Measurements from ENCODE around the gene LRRC52.

Gene LRRC52

DNA sequence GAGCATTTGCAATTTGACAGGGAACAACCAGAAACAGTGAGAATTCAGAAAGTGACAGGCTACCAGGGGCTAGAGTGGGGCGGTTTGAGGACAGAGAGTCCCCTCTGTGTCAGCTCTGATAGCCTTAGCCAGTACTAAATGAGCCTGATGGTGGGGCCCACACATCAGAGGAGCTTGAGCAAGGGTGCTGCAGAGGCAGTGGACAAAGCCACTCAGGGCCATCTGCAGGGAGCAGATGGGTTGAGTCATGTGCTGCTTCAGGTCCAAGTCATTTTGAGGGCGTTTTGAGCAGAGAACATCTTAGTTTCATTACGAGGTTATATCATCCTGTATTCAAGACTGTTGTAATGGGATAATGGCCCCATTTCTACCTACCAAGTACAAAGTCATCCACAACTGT, 7.7 kb downstream of the LRRC52 start:
- H3K27me3 ChIP-seq (replicated peaks; ENCODE audit: control insufficient read depth, insufficient read depth, low read length) = no peaks in the 10 kb centered on the region; the same call in none of the 2 replicates
- H3K4me3 ChIP-seq (replicated peaks; ENCODE audit: low read depth, low read length) = no peak overlapping the region
- no peak for DNase-seq (ENCODE audit: extremely low read depth, insufficient read length)
- no peaks in the 10 kb centered on the region for H3K36me3 ChIP-seq (ENCODE audit: control insufficient read depth, insufficient read depth, low read length)
- TF ChIP-seq, protein P1, sequence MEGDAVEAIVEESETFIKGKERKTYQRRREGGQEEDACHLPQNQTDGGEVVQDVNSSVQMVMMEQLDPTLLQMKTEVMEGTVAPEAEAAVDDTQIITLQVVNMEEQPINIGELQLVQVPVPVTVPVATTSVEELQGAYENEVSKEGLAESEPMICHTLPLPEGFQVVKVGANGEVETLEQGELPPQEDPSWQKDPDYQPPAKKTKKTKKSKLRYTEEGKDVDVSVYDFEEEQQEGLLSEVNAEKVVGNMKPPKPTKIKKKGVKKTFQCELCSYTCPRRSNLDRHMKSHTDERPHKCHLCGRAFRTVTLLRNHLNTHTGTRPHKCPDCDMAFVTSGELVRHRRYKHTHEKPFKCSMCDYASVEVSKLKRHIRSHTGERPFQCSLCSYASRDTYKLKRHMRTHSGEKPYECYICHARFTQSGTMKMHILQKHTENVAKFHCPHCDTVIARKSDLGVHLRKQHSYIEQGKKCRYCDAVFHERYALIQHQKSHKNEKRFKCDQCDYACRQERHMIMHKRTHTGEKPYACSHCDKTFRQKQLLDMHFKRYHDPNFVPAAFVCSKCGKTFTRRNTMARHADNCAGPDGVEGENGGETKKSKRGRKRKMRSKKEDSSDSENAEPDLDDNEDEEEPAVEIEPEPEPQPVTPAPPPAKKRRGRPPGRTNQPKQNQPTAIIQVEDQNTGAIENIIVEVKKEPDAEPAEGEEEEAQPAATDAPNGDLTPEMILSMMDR (IDR thresholded peaks at IDR 0.05; ENCODE audit: insufficient read depth, low read length, poor library complexity, severe bottlenecking) = no peak

DNA sequence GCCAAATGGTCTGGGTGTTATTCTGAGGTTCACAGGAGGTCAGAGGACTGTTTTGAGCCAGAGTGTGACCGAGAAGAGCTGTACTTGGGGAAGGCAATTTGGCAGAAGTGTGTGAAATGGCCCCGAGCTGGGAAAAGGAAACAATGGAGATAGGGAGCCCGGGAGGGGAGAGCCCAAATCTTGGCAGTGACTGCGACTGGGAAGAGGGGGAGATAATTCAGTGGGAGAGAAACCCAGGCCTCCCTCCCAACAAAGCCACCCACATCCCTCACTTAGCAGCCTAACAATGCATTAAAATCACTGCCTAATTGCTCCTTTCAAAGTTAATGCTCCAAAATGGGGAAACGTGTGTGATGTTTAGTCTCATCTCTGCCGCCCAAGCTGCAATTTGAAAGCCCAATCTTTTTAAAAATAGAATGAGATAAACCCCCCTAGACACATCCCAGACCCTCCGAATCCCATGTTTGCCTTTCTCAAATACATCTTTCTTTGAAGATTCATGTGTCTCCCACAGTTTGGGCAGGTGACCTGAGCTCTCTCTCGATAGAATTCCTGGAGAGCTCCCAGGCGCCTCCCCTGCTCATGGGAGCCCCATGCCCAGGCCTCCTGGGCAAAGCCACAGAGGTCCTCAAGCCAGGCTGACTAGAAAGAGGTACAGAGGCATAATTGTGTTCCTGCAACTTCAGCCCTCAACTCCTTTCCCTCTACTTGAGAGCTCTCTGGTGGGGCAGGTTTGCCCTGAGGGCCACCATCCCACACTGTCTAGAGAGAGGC, 17.3 kb downstream of the LRRC52 start:
- H3K36me3 ChIP-seq (ENCODE audit: control insufficient read depth, insufficient read depth, low read length) = no peaks in the 10 kb centered on the region
- DNase-seq (ENCODE audit: extremely low read depth, insufficient read length) = no peak
- peaks cover 6% of the 10 kb centered on the region; the same call in 1 of the 2 replicates for H3K27me3 ChIP-seq (replicated peaks; ENCODE audit: control insufficient read depth, insufficient read depth, low read length)
- TF ChIP-seq, protein P1 (IDR thresholded peaks at IDR 0.05; ENCODE audit: insufficient read depth, low read length, poor library complexity, severe bottlenecking) = no peak
- H3K4me3 ChIP-seq (replicated peaks; ENCODE audit: low read depth, low read length) = no peak overlapping the region

DNA sequence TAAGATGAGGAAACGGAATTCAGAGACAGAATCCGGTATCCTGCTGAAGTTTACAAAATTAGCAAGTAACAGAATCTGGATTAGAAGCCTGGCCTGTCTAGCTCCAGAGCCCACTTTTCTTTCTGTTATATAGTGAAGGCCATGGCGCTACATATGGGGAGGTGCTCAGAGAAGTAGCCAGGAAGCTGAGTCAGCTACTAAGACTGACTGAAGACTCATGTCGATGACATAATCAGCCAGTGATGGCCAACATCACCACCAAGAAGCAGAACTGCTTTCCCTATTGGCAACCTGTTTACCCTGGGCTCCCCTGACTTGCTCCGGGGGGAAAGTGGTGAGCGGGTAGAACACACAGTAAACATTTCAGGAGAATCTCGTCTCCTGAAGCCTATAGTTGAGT, 18.8 kb downstream of the LRRC52 start:
- no peak for DNase-seq (ENCODE audit: extremely low read depth, insufficient read length)
- TF ChIP-seq, protein P1 (IDR thresholded peaks at IDR 0.05; ENCODE audit: insufficient read depth, low read length, poor library complexity, severe bottlenecking) = no peak

DNA sequence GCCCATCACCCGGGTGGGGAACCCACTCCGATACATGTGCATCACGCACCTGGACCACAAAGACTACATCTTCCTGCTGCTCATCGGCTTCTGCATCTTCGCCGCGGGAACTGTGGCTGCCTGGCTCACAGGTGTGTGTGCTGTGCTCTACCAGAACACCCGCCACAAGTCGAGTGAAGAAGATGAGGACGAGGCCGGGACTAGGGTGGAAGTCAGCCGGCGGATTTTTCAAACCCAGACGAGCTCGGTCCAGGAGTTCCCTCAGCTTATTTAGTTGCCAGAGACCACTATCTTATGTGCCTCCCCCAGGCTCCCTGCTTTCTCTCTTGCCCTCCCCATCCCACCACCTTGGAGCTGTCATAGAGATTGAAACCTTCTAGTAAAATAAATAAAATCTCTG, 19.8 kb downstream of the LRRC52 start:
- Histone ChIP-seq H3K27me3 (replicated peaks; ENCODE audit: control insufficient read depth, insufficient read depth, low read length) (peaks cover 6% of the 10 kb centered on the region), H3K4me3 (replicated peaks; ENCODE audit: low read depth, low read length) (no peak overlapping the region), H3K36me3 (ENCODE audit: control insufficient read depth, insufficient read depth, low read length) (no peaks in the 10 kb centered on the region)
- TF ChIP-seq, protein P1 (IDR thresholded peaks at IDR 0.05; ENCODE audit: insufficient read depth, low read length, poor library complexity, severe bottlenecking) = no peak
- no peak for DNase-seq (ENCODE audit: extremely low read depth, insufficient read length)

More for the DNA sequence above, 18.8 kb downstream of the LRRC52 start:
- no peaks in the 10 kb centered on the region for H3K36me3 ChIP-seq (ENCODE audit: control insufficient read depth, insufficient read depth, low read length)
- no peak overlapping the region for H3K4me3 ChIP-seq (replicated peaks; ENCODE audit: low read depth, low read length)
- H3K27me3 ChIP-seq (replicated peaks; ENCODE audit: control insufficient read depth, insufficient read depth, low read length) = peaks cover 6% of the 10 kb centered on the region

DNA sequence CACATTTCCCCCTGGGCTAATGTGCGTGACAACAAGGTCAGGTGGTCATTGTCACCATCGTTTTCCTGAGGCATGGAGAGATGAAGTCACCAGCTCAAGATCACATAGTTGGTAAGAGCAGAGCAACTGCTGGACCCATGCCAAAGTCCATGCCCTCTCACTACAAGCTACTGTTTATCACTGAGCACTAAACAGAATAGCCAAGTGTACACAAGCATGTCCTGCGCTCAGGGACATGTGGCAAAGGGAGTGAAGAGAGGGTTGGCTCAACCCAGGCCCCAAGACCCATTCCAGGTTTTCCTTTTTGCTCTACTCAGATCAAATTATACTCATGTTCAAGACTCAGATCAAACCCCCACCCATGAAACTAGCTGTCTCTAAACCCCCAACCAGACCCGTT, 20.8 kb downstream of the LRRC52 start:
- H3K27me3 ChIP-seq (replicated peaks; ENCODE audit: control insufficient read depth, insufficient read depth, low read length) = peaks cover 6% of the 10 kb centered on the region

More for the DNA sequence above, 20.8 kb downstream of the LRRC52 start:
- H3K36me3 ChIP-seq (ENCODE audit: control insufficient read depth, insufficient read depth, low read length) = no peaks in the 10 kb centered on the region
- H3K4me3 ChIP-seq (replicated peaks; ENCODE audit: low read depth, low read length) = no peak overlapping the region
- DNase-seq (ENCODE audit: extremely low read depth, insufficient read length) = no peak
- TF ChIP-seq, protein P1 (IDR thresholded peaks at IDR 0.05; ENCODE audit: insufficient read depth, low read length, poor library complexity, severe bottlenecking) = no peak
